Measurements from ENCODE around the gene KCNN3. TPM values are rescaled to one million over a fixed set of nuclear protein-coding genes. Genes with fewer than 3 reads are reported as not detected.

Gene KCNN3
- total RNA-seq, result under 0.01 TPM in 2 replicates

GRCh38 chr1:154870115-154870571 is at the start of gene KCNN3:
Gene KCNN3, minus strand, starts transcription at chr1:154870281. Its CDS starts 317 bp downstream, at chr1:154869964.

Other genes starting within 250 kb of the KCNN3 start
- 5.3 and 7.5 TPM in 2 replicates for gene PMVK, start 66.4 kb upstream of the KCNN3 start, total RNA-seq
- gene PBXIP1, start 85.8 kb upstream of the KCNN3 start, total RNA-seq, result 34.5 and 46.0 TPM in 2 replicates
- gene PYGO2, start 91.5 kb upstream of the KCNN3 start, total RNA-seq, result 11.6 and 14.5 TPM in 2 replicates
- 358 and 365 TPM in 2 replicates for gene SHC1, start 100.5 kb upstream of the KCNN3 start, total RNA-seq
- 67.6 and 80.5 TPM in 2 replicates for gene CKS1B, start 104.4 kb upstream of the KCNN3 start, total RNA-seq
- 42.4 and 54.9 TPM in 2 replicates for gene FLAD1, start 113.1 kb upstream of the KCNN3 start, total RNA-seq
- 0.72 TPM in 1 of 2 replicates, not detected in the other for gene LENEP, start 123.3 kb upstream of the KCNN3 start, total RNA-seq
- 50.4 and 64.4 TPM in 2 replicates for gene ZBTB7B, start 132.5 kb upstream of the KCNN3 start, total RNA-seq
- gene DCST2, start 163.5 kb upstream of the KCNN3 start, total RNA-seq, result 0.64 TPM in 1 of 2 replicates, not detected in the other
- gene DCST1, start 163.5 kb upstream of the KCNN3 start, total RNA-seq, result 0.21 TPM in 1 of 2 replicates, not detected in the other
- 257 and 285 TPM in 2 replicates for gene ADAM15, start 181.0 kb upstream of the KCNN3 start, total RNA-seq
- 15.8 and 18.1 TPM in 2 replicates for gene EFNA4, start 193.5 kb upstream of the KCNN3 start, total RNA-seq
- gene EFNA3, start 208.6 kb upstream of the KCNN3 start, total RNA-seq, result 9.9 and 12.6 TPM in 2 replicates

Data from tracheal epithelial cell (primary cell).